ENCODE data around the gene PRMT1. TPM values are rescaled to one million over a fixed set of nuclear protein-coding genes. Genes with fewer than 3 reads are reported as not detected.

PRMT1 gene
- total RNA-seq, 6 experiments from 2014 or later: 25.3 to 63.2 (median 39.9) TPM

DNA sequence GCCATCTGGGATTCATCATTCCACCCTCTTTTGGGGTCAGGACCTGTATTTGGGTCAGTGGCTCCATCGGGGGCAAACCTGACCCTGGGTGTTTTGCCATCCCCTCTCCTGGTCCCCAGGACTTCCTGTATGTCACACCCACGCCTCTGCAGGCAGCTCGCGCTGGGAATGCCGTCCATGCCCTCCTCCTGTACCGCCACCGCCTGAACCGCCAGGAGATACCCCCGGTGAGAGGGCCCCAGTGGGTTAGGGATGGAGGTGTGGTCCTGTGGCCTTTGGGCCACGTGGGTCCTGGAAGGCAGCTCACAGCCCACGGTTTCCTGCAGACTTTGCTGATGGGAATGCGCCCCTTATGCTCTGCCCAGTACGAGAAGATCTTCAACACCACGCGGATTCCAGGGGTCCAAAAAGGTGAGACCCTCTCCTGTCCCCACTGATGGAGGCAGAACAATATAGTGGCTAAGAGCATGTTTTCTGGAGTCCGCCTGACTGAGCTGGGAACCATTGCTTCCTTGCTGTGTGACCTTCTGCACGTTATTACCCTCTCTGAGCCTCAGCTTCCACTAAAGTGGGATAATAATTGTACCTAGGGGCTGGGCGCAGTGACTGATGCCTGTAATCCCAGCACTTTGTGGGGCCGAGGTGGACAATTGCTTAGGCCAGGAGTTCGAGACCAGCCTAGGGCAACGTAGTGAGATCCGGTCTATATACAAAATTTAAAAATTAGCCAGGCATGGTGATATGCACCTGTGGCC lies 28.0 kb downstream of the PRMT1 start:
- no peak for ATAC-seq
- no peak overlapping the region for H3K27ac ChIP-seq
- DNase-seq: no peak
- TF ChIP-seq POLR2A (IDR thresholded peaks at IDR 0.05): no peak
- TF ChIP-seq, protein P1, sequence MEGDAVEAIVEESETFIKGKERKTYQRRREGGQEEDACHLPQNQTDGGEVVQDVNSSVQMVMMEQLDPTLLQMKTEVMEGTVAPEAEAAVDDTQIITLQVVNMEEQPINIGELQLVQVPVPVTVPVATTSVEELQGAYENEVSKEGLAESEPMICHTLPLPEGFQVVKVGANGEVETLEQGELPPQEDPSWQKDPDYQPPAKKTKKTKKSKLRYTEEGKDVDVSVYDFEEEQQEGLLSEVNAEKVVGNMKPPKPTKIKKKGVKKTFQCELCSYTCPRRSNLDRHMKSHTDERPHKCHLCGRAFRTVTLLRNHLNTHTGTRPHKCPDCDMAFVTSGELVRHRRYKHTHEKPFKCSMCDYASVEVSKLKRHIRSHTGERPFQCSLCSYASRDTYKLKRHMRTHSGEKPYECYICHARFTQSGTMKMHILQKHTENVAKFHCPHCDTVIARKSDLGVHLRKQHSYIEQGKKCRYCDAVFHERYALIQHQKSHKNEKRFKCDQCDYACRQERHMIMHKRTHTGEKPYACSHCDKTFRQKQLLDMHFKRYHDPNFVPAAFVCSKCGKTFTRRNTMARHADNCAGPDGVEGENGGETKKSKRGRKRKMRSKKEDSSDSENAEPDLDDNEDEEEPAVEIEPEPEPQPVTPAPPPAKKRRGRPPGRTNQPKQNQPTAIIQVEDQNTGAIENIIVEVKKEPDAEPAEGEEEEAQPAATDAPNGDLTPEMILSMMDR (IDR thresholded peaks at IDR 0.05): no peak
- H3K36me3 ChIP-seq: no peaks in the 10 kb centered on the region
- no peaks in the 10 kb centered on the region for H3K27me3 ChIP-seq
- no peaks in the 10 kb centered on the region for H3K4me1 ChIP-seq
- 85% methylated on average over 9 of the region's 22 CpGs for WGBS (ENCODE audit: insufficient coverage, low coverage, low lambda C conversion rate, missing lambda C conversion rate)
- H3K9me3 ChIP-seq: no peaks in the 10 kb centered on the region
- intact Hi-C loops (cut with DNase I): no loop called here
- H3K4me3 ChIP-seq: no peak overlapping the region

DNA sequence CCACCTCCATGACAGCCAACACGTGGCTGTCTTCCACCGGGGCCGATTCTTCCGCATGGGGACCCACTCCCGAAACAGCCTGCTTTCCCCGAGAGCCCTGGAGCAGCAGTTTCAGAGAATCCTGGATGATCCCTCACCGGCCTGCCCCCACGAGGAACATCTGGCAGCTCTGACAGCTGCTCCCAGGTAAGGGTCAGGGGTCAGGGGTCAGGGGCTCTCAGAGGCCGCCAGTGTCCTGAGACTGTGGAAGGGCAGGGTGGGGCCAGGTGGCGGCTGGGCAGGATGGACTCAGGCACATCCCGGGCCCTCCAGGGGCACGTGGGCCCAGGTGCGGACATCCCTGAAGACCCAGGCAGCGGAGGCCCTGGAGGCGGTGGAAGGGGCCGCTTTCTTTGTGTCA lies 28.8 kb downstream of the PRMT1 start:
- Histone ChIP-seq H3K36me3 (no peaks in the 10 kb centered on the region), H3K4me3 (no peak overlapping the region), H3K27me3 (no peaks in the 10 kb centered on the region), H3K9me3 (no peaks in the 10 kb centered on the region), H3K4me1 (no peaks in the 10 kb centered on the region), H3K27ac (no peak overlapping the region)
- intact Hi-C loops (cut with DNase I): no loop called here
- 94% methylated on average over 6 of the region's 16 CpGs for WGBS (ENCODE audit: insufficient coverage, low coverage, low lambda C conversion rate, missing lambda C conversion rate)
- ATAC-seq (peak in 1 of 4 donors; percentile 12), DNase-seq (no peak)
- no peak for TF ChIP-seq POLR2A (IDR thresholded peaks at IDR 0.05)
- TF ChIP-seq, protein P1 (IDR thresholded peaks at IDR 0.05): no peak

DNA sequence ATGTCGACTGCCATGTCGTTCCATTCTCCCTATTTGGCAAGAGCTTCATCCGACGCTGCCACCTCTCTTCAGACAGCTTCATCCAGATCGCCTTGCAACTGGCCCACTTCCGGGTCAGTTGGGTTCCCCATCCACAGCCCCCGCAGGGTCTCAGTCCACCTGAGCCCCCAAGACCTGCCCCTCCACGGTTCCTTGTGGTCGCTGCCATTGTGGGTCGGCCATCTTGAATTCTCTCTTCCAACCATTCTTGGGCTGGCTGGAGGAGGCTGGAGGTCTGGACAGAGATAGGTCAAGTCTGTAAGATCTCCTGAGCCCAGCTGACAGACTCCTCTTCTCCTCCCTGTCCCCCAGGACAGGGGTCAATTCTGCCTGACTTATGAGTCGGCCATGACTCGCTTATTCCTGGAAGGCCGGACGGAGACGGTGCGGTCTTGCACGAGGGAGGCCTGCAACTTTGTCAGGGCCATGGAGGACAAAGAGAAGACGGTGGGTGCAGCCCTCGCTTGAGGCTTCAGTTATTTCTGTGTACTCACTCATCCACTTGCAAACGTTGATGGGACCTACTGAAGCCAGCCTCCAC lies 33.4 kb downstream of the PRMT1 start:
- ATAC-seq (no peak), DNase-seq (no peak)
- TF ChIP-seq, protein P1 (IDR thresholded peaks at IDR 0.05): no peak
- TF ChIP-seq POLR2A (IDR thresholded peaks at IDR 0.05): no peak
- 84% methylated on average over 10 of the region's 20 CpGs for WGBS (ENCODE audit: insufficient coverage, low coverage, low lambda C conversion rate, missing lambda C conversion rate)
- H3K27ac ChIP-seq: no peak overlapping the region
- H3K36me3 ChIP-seq: no peaks in the 10 kb centered on the region
- no peaks in the 10 kb centered on the region for H3K27me3 ChIP-seq
- H3K4me1 ChIP-seq: no peaks in the 10 kb centered on the region
- intact Hi-C loops (cut with DNase I): no loop called here
- no peaks in the 10 kb centered on the region for H3K9me3 ChIP-seq
- no peak overlapping the region for H3K4me3 ChIP-seq

DNA sequence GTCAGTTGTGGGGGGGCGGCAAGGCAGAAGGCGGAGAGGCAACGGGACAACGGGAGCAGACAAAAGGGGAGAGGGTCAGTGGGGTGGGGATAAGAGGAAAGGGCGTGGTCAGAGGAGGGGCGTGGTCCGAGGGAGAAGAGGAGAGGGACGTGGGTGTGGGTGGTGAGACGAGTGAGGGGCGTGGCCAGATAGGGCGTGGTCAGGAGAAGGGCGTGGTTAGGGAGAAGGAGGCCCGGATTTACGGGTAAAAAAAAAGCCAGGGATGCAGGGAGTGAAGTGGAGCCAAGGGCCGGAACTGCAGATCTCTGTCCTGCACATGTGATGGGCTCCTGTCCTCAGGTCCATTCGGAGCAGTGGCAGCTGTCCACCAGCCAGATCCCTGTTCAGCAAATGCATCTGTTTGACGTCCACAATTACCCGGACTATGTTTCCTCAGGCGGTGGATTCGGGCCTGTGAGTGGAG lies 35.4 kb downstream of the PRMT1 start:
- TF ChIP-seq POLR2A (IDR thresholded peaks at IDR 0.05): no peak
- TF ChIP-seq, protein P1 (IDR thresholded peaks at IDR 0.05): no peak
- DNase-seq (no peak), ATAC-seq (no peak)
- no peaks in the 10 kb centered on the region for H3K27me3 ChIP-seq
- intact Hi-C loops (cut with DNase I): no loop called here
- WGBS (ENCODE audit: insufficient coverage, low coverage, low lambda C conversion rate, missing lambda C conversion rate): 50% methylated on average over 13 of the region's 20 CpGs
- H3K9me3 ChIP-seq: no peaks in the 10 kb centered on the region
- no peak overlapping the region for H3K27ac ChIP-seq
- no peaks in the 10 kb centered on the region for H3K36me3 ChIP-seq
- H3K4me3 ChIP-seq: no peak overlapping the region
- H3K4me1 ChIP-seq: peaks cover 0 to under 1% (median 0%) of the 10 kb centered on the region in 4 donors

All from right lobe of liver (tissue), 6 donors.